H9 (cell line): ENCODE data around the gene EFNA3. TPM values are rescaled to one million over a fixed set of nuclear protein-coding genes. Genes with fewer than 3 reads are reported as not detected.
A peak's percentile ranks its signal among the peaks of the same experiment; 100 is the strongest.

Source experiments
- DNase-seq: peaks from one replicate; pipeline ENCODE4 v3.0.0-alpha.2; 2017
- H2AFZ ChIP-seq: one replicate; pipeline ENCODE4 v1.6.1; 2013; ENCODE audit warnings: mild to moderate bottlenecking, low read length, control low read depth, moderate library complexity
- H2AK5ac ChIP-seq: 2 replicates; pipeline ENCODE4 v1.6.1; 2013; ENCODE audit warnings: low read length, control low read depth, mixed read lengths; ENCODE audit not compliant: insufficient read length
- H2BK120ac ChIP-seq: one replicate; pipeline ENCODE4 v1.6.1; 2013; ENCODE audit warnings: low read depth, mild to moderate bottlenecking, low read length, control low read depth, inconsistent platforms; ENCODE audit not compliant: poor library complexity, severe bottlenecking
- H2BK12ac ChIP-seq: 2 replicates; pipeline ENCODE4 v1.6.1; 2013; ENCODE audit warnings: low read length, control low read depth, mixed read lengths, low read depth; ENCODE audit not compliant: insufficient read length
- H2BK15ac ChIP-seq: 2 replicates; pipeline ENCODE4 v1.6.1; 2013; ENCODE audit warnings: low read depth, low read length, control low read depth
- H2BK20ac ChIP-seq: one replicate; pipeline ENCODE4 v1.6.1; 2013; ENCODE audit warnings: low read depth, mild to moderate bottlenecking, low read length, control low read depth, inconsistent platforms; ENCODE audit not compliant: poor library complexity, severe bottlenecking
- H2BK5ac ChIP-seq: 2 replicates; pipeline ENCODE4 v1.6.1; 2013; ENCODE audit warnings: low read length, control low read depth, mixed read lengths; ENCODE audit not compliant: insufficient read length
- H3K14ac ChIP-seq: 2 replicates; pipeline ENCODE4 v1.6.1; 2013; ENCODE audit warnings: low read length, control low read depth; ENCODE audit not compliant: insufficient read depth
- H3K18ac ChIP-seq: 2 replicates; pipeline ENCODE4 v1.6.1; 2013; ENCODE audit warnings: low read depth, mild to moderate bottlenecking, mixed read lengths, low read length, control low read depth; ENCODE audit not compliant: insufficient read length
- H3K23ac ChIP-seq: 2 replicates; pipeline ENCODE4 v1.6.1; 2013; ENCODE audit warnings: low read length, control low read depth, mixed read lengths, low read depth; ENCODE audit not compliant: insufficient read length
- H3K23me2 ChIP-seq: 2 replicates; pipeline ENCODE4 v1.6.1; 2013; ENCODE audit warnings: low read depth, mild to moderate bottlenecking, mixed read lengths, low read length, control low read depth; ENCODE audit not compliant: insufficient read length, poor library complexity, severe bottlenecking
- H3K27ac ChIP-seq: 2 replicates; pipeline ENCODE4 v1.5.1; 2013; ENCODE audit warnings: low read length, control low read depth, mixed read lengths, low read depth; ENCODE audit not compliant: insufficient read length
- H3K27me3 ChIP-seq: 2 replicates; pipeline ENCODE4 v1.6.1; 2013; ENCODE audit warnings: low read length, control low read depth, inconsistent platforms; ENCODE audit not compliant: insufficient read depth
- H3K4ac ChIP-seq: 2 replicates; pipeline ENCODE4 v1.6.1; 2013; ENCODE audit warnings: low read depth, mild to moderate bottlenecking, control low read depth, inconsistent platforms, low read length, moderate library complexity
- H3K4me1 ChIP-seq: 2 replicates; pipeline ENCODE4 v1.6.1; 2013; ENCODE audit warnings: low read length, control low read depth, inconsistent platforms; ENCODE audit not compliant: insufficient read depth
- H3K4me2 ChIP-seq: 2 replicates; pipeline ENCODE4 v1.6.1; 2013; ENCODE audit warnings: low read length, control low read depth, mixed read lengths; ENCODE audit not compliant: insufficient read length, insufficient read depth
- H3K56ac ChIP-seq: 2 replicates; pipeline ENCODE4 v1.6.1; 2013; ENCODE audit warnings: low read depth, mild to moderate bottlenecking, mixed read lengths, low read length, control low read depth; ENCODE audit not compliant: insufficient read length
- H3K79me1 ChIP-seq: 2 replicates; pipeline ENCODE4 v1.6.1; 2013; ENCODE audit warnings: low read depth, mild to moderate bottlenecking, moderate library complexity, low read length, control low read depth, inconsistent platforms; ENCODE audit not compliant: insufficient read depth, poor library complexity, severe bottlenecking
- H3K79me2 ChIP-seq: 2 replicates; pipeline ENCODE4 v1.6.1; 2013; ENCODE audit warnings: low read length, control low read depth, inconsistent platforms; ENCODE audit not compliant: insufficient read depth
- H3K9ac ChIP-seq: 2 replicates; pipeline ENCODE4 v1.6.1; 2013; ENCODE audit warnings: low read length, control low read depth, mixed read lengths; ENCODE audit not compliant: insufficient read length; ENCODE audit errors: extremely low read depth
- H3K9me3 ChIP-seq: one replicate; pipeline ENCODE4 v1.6.1; 2013; ENCODE audit warnings: low read depth, low read length, inconsistent platforms; ENCODE audit not compliant: control insufficient read depth
- H3T11ph ChIP-seq: one replicate; pipeline ENCODE4 v1.6.1; 2013; ENCODE audit warnings: mild to moderate bottlenecking, low read length, control low read depth, inconsistent platforms
- H4K20me1 ChIP-seq: one replicate; pipeline ENCODE4 v1.6.1; 2013; ENCODE audit not compliant: control insufficient read depth, insufficient read length, insufficient read depth
- H4K5ac ChIP-seq: 2 replicates; pipeline ENCODE4 v1.6.1; 2013; ENCODE audit warnings: low read depth, mild to moderate bottlenecking, mixed read lengths, low read length, control low read depth; ENCODE audit not compliant: insufficient read length
- H4K8ac ChIP-seq: replicated peaks from 2 replicates; pipeline ENCODE4 v1.6.1; 2013; ENCODE audit warnings: low read length, control low read depth, mixed read lengths, low read depth; ENCODE audit not compliant: insufficient read length
- H4K91ac ChIP-seq: 2 replicates; pipeline ENCODE4 v1.6.1; 2013; ENCODE audit warnings: low read depth, mild to moderate bottlenecking, moderate library complexity, mixed read lengths, low read length, control low read depth; ENCODE audit not compliant: insufficient read length
- H3K27ac Mint-ChIP-seq, 3 experiments: 2 replicates in 2 of 3; 3 replicates in 1 of 3; pipeline ENCODE4 v1.8.0; 2020 to 2021; ENCODE audit warnings: mixed read lengths in 3 of 3, mild to moderate bottlenecking in 1 of 3, moderate library complexity in 1 of 3
- H3K27me3 Mint-ChIP-seq: 2 replicates; pipeline ENCODE4 v1.8.0; 2021; ENCODE audit warnings: low read depth, mild to moderate bottlenecking, moderate library complexity, mixed read lengths
- H3K36me3 Mint-ChIP-seq, 3 experiments: 2 replicates in 2 of 3; 3 replicates in 1 of 3; pipeline ENCODE4 v1.8.0; 2020 to 2021; ENCODE audit warnings: low read depth in 3 of 3, mixed read lengths in 3 of 3; ENCODE audit not compliant: insufficient read depth in 1 of 3
- H3K4me1 Mint-ChIP-seq, 2 experiments: 2 replicates each; pipeline ENCODE4 v1.8.0; 2020; ENCODE audit warnings: mixed read lengths in 2 of 2
- H3K4me3 Mint-ChIP-seq, 2 experiments: 2 replicates in 1 of 2; 3 replicates in 1 of 2; pipeline ENCODE4 v1.8.0; 2020 to 2021; ENCODE audit warnings: mild to moderate bottlenecking in 2 of 2, mixed read lengths in 2 of 2, moderate library complexity in 1 of 2
- H3K9me3 Mint-ChIP-seq, 2 experiments: 2 replicates in 1 of 2; 3 replicates in 1 of 2; pipeline ENCODE4 v1.8.0; 2020; ENCODE audit warnings: mild to moderate bottlenecking in 2 of 2, mixed read lengths in 2 of 2, moderate library complexity in 1 of 2
- CTCF ChIP-seq: fragments of 200-600 bp; sonication (generic); conservative IDR thresholded peaks from 3 replicates; pipeline ENCODE4 v1.8.0; 2021; ENCODE audit warnings: antibody characterized with exemption, mild to moderate bottlenecking
- WGBS: extraction: QIAGEN DNeasy Blood & Tissue Kit; methylation state at CpG from one replicate; pipeline ENCODE4 v1.1.7; 2013; ENCODE audit warnings: missing lambda C conversion rate, low lambda C conversion rate, mixed read lengths; ENCODE audit not compliant: insufficient read length; ENCODE audit errors: extremely low coverage; 5-methylcytosine and 5-hydroxymethylcytosine counted together
- total RNA-seq: library from RNA; stranded (reverse); gene quantifications from 2 replicates; pipeline ENCODE4 v1.2.1, GENCODE V29; 2021

The EFNA3 gene
- total RNA-seq, 1 experiment from 2014 or later = 3.9 TPM

DNA sequence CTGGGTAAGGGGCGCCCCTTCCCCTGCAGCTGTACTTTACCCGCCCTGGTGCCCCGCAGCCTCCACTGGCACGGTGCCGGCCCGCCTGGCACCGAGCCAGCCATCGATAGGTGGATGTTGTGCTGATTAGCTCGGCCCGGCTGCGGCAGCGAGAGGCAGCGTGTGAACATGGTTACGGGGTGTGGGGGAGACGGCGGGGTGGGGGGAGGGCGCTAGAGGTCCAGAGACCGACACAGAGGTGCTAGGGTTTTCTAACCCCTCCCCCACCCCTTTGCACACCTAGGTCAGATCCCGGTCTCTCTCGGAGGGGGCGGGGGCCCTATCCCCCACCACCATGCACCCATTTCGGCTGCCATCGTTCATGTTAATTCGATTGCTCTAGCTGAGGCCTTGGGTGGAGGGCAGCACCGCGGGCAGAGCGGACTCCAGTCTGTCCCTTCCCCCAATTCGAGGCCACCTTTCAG, 8.4 kb upstream of the EFNA3 start:
- WGBS = no CpG with 5 or more reads among the region's 28 CpGs
- Histone ChIP-seq H2BK12ac (no peak overlapping the region), H3K23ac (no peak overlapping the region), H3K18ac (no peak overlapping the region), H2AFZ (no peak overlapping the region), H2BK15ac (no peak overlapping the region), H3K56ac (no peak overlapping the region), H3K79me1 (no peaks in the 10 kb centered on the region), H2BK120ac (no peak overlapping the region), H3K14ac (no peak overlapping the region), H2BK5ac (no peak overlapping the region), H3T11ph (no peak overlapping the region), H2AK5ac (no peak overlapping the region), H3K4ac (no peak overlapping the region), H3K23me2 (peaks cover 9% of the 10 kb centered on the region), H4K20me1 (no peaks in the 10 kb centered on the region), H3K27ac (no peak overlapping the region), H4K8ac (no peak overlapping the region), H2BK20ac (no peak overlapping the region), H3K4me1 (peaks cover 3% of the 10 kb centered on the region; the same call in 1 of the 2 replicates), H3K9me3 (no peaks in the 10 kb centered on the region), H4K91ac (no peak overlapping the region), H3K27me3 (no peaks in the 10 kb centered on the region; the same call in 1 of the 2 replicates), H4K5ac (no peak overlapping the region), H3K4me2 (peak overlapping the region; percentile 75), H3K79me2 (no peaks in the 10 kb centered on the region; the same call in 1 of the 2 replicates), H3K9ac (no peak overlapping the region)
- Mint-ChIP-seq H3K27me3 (peaks cover 36% of the 10 kb centered on the region), H3K36me3 (peaks cover 9 to 32% (median 30%) of the 10 kb centered on the region in 3 experiments), H3K4me1 (peaks cover 30 to 43% of the 10 kb centered on the region in 2 experiments), H3K9me3 (no peaks in the 10 kb centered on the region), H3K4me3 (peak overlapping the region; percentile 51 to 75), H3K27ac (no peak overlapping the region)
- no peak for DNase-seq
- no peak for TF ChIP-seq CTCF
